Right lobe of liver (tissue), 6 donors: ENCODE data around the gene TTLL6. TPM values are rescaled to one million over a fixed set of nuclear protein-coding genes. Genes with fewer than 3 reads are reported as not detected.

Source experiments
- ATAC-seq, 4 donors: fragments of 200-7000 bp; cut with Tn5 transposase; one replicate each; pipeline ENCODE4 v1.9.1; 2020; ENCODE audit warnings: mild to moderate bottlenecking in 4 of 4, moderate library complexity in 4 of 4
- DNase-seq, 3 donors: peaks; one replicate each; pipeline ENCODE4 v3.0.0-alpha.2; 2020
- H3K27ac ChIP-seq, 3 donors: fragments of 200-600 bp; one replicate each; pipeline ENCODE4 v1.8.0; 2022
- H3K27me3 ChIP-seq, 2 donors: fragments of 200-600 bp; one replicate each; pipeline ENCODE4 v1.8.0; 2022
- H3K36me3 ChIP-seq, 4 donors: fragments of 200-600 bp; sonication (generic) in 1 of 4; one replicate each; pipeline versions ENCODE4 v1.5.1 to v1.8.0; 2017 to 2022; ENCODE audit warnings: control low read depth in 1 of 4
- H3K4me1 ChIP-seq, 4 donors: fragments of 200-600 bp; sonication (generic) in 1 of 4; one replicate each; pipeline versions ENCODE4 v1.5.1 to v1.8.0; 2017 to 2022; ENCODE audit warnings: control low read depth in 1 of 4
- H3K4me3 ChIP-seq, 3 donors: fragments of 200-600 bp; one replicate each; pipeline ENCODE4 v1.8.0; 2022
- H3K9me3 ChIP-seq, 4 donors: fragments of 200-600 bp; sonication (generic) in 1 of 4; one replicate each; pipeline versions ENCODE4 v1.5.1 to v1.8.0; 2017 to 2022; ENCODE audit warnings: control low read depth in 1 of 4
- POLR2A ChIP-seq: fragments of 450-650 bp; IDR thresholded peaks from one replicate; pipeline ENCODE4 v1.6.1; 2017; ENCODE audit warnings: antibody characterized with exemption, mild to moderate bottlenecking
- WGBS: methylation state at CpG from one replicate; pipeline ENCODE4 v1.1.6; 2018; ENCODE audit warnings: low coverage, low lambda C conversion rate; ENCODE audit not compliant: insufficient coverage; ENCODE audit errors: missing lambda C conversion rate; 5-methylcytosine and 5-hydroxymethylcytosine counted together
- intact Hi-C, 2 donors: fragments of 100-400 bp; cut with DNase I; formaldehyde crosslinking; loops; one replicate each; pipeline versions ENCODE4 v1.11.2 to v1.14.1; 2022
- total RNA-seq, 6 experiments: library from RNA; depleted of rRNA in 2 of 6; stranded (reverse); fragments of >200 nt in 2 of 6; fragmentation: NEBNext Ultra II Directional in 3 of 6; extraction: Animal tissue kit (Norgen Biotek cat#: 25700) in 3 of 6; gene quantifications; one replicate each; pipeline versions ENCODE4 v1.1.0 to v1.2.4, GENCODE V29; 2016 to 2023
- TF ChIP-seq, protein P1 (sequence below), 4 donors: fragments of 200-600 bp in 3 of 4; fragments of 450-650 bp in 1 of 4; IDR thresholded peaks; one replicate each; pipeline versions ENCODE4 v1.5.1 to v1.8.0; 2016 to 2022; ENCODE audit warnings: antibody characterized with exemption in 4 of 4, mild to moderate bottlenecking in 2 of 4
- donor health status: DM: no; HTN: yes; CAD: no.
- donor health status: DM: no; HTN: no; CAD: no.
- donor health status: DM: no; HTN: no; CAD: no.
- donor health status: DM: no; HTN: yes; CAD: no.
- donor health status: DM: no; HTN: yes; CAD: no.

TTLL6 gene
- total RNA-seq, 6 experiments from 2014 or later = 0.12 TPM; not detected in 5

DNA sequence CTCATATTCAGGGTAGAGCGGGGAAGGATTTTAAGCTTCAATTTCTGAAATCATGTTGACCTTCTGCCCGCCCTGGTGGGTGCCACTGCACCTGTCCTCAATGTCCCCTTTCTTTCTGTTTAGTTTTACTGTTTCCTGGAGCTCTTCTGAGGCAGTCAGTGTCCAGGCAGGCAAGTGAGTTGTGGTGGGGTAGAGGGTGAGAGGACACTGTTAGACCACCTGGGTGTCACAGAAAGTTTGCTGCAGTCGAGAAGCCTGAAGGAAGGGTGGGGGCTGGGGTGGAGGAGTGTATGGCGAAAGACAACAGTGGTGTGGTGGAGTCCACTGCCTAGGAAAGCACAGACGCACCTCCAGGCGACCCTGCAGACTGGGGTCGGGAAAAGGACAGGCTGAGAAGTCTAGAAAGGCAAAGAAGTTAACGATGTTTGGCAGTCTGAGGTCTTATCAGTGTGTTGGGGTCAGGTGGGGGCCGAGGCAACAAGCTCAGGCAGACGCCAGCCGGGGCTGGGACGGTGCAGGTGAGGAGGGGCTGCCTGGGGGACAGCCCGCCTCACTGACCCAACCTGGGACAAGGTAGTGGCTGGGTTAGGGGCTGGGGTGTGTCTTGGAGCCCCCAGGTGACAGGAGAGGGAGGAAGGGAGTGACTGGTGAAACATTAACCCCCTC lies 65.2 kb downstream of the TTLL6 start:
- Histone ChIP-seq H3K4me3 (no peak overlapping the region), H3K27me3 (peaks cover 20 to 71% of the 10 kb centered on the region in 2 donors), H3K36me3 (no peaks in the 10 kb centered on the region), H3K9me3 (no peaks in the 10 kb centered on the region), H3K4me1 (no peaks in the 10 kb centered on the region), H3K27ac (no peak overlapping the region)
- no peak for TF ChIP-seq POLR2A
- TF ChIP-seq, protein P1, sequence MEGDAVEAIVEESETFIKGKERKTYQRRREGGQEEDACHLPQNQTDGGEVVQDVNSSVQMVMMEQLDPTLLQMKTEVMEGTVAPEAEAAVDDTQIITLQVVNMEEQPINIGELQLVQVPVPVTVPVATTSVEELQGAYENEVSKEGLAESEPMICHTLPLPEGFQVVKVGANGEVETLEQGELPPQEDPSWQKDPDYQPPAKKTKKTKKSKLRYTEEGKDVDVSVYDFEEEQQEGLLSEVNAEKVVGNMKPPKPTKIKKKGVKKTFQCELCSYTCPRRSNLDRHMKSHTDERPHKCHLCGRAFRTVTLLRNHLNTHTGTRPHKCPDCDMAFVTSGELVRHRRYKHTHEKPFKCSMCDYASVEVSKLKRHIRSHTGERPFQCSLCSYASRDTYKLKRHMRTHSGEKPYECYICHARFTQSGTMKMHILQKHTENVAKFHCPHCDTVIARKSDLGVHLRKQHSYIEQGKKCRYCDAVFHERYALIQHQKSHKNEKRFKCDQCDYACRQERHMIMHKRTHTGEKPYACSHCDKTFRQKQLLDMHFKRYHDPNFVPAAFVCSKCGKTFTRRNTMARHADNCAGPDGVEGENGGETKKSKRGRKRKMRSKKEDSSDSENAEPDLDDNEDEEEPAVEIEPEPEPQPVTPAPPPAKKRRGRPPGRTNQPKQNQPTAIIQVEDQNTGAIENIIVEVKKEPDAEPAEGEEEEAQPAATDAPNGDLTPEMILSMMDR (IDR thresholded peaks at IDR 0.05) = no peak
- intact Hi-C loops = no loop called here
- DNase-seq (no peak), ATAC-seq (peak in 1 of 4 donors; percentile 25)
- WGBS = 5% methylated on average over 13 of the region's 13 CpGs

DNA sequence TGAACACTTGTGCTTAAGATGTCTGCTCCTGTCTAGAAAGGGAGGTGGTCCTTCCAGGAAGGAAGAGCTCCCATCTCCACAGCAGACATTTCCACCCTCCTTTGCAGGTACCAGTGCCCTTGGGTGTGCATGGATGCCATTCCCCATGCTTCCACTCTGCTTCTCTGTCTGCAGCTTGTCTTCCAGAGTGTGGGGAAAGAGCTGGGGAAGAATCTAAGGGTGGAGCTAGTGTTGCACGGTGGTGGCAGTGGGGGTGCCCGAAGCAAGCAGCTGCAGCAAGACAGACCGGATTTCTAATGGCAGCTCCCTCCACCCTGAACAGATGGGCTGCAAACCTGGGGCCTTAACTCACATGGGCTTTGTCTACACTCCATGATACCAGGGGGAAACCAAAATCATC lies 65.9 kb downstream of the TTLL6 start:
- intact Hi-C loops = no loop called here

DNA sequence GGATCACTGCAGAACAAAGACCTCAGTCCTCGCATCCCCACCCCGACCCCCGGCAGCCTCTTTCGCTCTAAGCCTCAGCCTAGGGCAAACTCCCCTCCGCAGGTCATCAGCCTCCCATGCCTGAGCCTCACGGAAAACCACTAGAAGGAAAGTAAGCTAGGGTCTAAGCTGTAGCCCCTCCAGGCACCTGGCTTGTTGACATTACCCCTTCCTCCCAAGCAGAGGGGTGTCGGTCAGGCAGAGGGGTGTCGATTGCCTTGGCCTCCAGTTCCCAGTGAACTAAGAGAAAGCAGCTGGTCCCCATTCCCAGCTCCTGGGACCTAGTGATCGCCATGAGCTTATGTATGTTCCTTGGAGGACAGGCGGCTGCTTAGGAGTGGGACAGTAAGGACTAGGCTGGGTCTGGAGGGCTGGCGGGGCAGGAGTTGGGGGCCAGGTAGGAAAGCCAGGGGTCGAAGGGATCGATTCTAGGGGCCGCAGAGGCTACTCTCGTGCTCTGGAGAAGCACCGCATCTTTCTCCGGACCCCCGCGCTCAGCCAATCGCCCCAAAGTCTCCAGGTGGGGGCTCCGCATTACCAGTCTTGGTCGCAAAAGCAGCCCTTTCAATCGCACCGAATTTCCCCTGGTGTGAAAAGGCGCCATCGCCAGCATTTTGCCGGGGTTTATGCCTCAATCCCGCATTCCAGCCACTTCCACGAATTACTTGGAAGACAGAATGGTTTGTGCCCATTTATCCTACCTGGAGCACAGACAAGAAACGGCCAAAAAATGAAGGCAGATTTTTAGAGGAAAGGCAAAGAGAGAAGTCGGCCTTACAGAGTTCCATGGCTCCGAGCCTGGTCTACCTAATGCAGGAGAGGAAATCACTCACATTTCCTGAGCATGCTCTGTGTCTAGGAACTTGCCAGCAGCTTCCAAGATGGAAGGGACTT lies 67.1 kb downstream of the TTLL6 start:
- H3K4me3 ChIP-seq = no peak overlapping the region
- DNase-seq = no peak
- no peaks in the 10 kb centered on the region for H3K36me3 ChIP-seq
- no peaks in the 10 kb centered on the region for H3K4me1 ChIP-seq
- no peak overlapping the region for H3K27ac ChIP-seq
- no peak for ATAC-seq
- intact Hi-C loops = no loop called here
- 5% methylated on average over 19 of the region's 32 CpGs for WGBS
- peaks cover 22 to 72% of the 10 kb centered on the region in 2 donors for H3K27me3 ChIP-seq
- TF ChIP-seq, protein P1 (IDR thresholded peaks at IDR 0.05) = no peak
- TF ChIP-seq POLR2A = no peak
- no peaks in the 10 kb centered on the region for H3K9me3 ChIP-seq

More for the DNA sequence above, 65.9 kb downstream of the TTLL6 start:
- H3K36me3 ChIP-seq = no peaks in the 10 kb centered on the region
- H3K4me1 ChIP-seq = no peaks in the 10 kb centered on the region
- no peak for TF ChIP-seq POLR2A
- TF ChIP-seq, protein P1 (IDR thresholded peaks at IDR 0.05) = no peak
- no peak for DNase-seq
- H3K4me3 ChIP-seq = no peak overlapping the region
- no peak for ATAC-seq
- peaks cover 22 to 72% of the 10 kb centered on the region in 2 donors for H3K27me3 ChIP-seq
- no peaks in the 10 kb centered on the region for H3K9me3 ChIP-seq
- H3K27ac ChIP-seq = no peak overlapping the region
- 0% methylated on average over 3 of the region's 3 CpGs for WGBS

DNA sequence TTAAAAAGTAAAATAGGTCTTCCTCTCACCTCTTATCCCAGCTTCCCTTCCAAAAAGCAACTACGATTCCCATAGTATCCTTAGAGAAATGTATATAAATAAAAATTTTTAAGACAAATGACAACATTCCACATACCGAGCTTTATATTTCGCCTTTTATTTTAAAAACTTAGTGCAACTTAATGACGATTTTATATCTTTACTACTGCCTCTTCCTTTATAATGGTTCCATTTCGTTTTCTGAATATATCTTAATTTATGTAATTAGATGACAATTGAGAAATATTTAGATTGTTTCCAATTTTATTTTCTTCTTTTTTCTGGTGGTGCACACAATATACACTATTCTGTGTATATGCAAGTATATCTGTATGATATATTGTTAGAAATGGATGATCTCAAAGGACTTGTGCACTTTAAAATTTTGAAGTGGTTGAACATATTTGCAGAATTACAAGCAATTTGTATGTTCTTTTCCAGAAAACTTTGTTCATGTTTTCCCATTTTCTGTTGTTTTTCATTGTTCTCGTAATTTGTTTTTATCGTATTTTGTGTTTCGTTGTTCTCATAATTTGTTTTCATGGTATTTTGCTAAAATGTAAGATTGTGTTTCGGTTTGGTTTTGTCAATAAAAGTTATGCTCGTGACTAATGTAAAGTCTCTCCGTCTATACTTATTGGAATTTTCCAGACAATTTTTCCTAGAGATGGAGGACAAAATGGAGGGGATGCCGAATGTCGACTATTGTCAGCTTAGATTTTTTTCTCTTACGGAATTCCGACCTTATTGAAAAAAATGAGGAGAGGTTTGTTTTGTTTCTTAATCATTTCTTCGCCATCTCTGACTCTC lies 68.1 kb downstream of the TTLL6 start:
- H3K27ac ChIP-seq = no peak overlapping the region
- no peaks in the 10 kb centered on the region for H3K36me3 ChIP-seq
- H3K9me3 ChIP-seq = no peaks in the 10 kb centered on the region
- DNase-seq (no peak), ATAC-seq (no peak)
- 20% methylated on average over 16 of the region's 16 CpGs for WGBS
- H3K4me1 ChIP-seq = no peaks in the 10 kb centered on the region
- no peak for TF ChIP-seq POLR2A
- TF ChIP-seq, protein P1 (IDR thresholded peaks at IDR 0.05) = no peak
- intact Hi-C loops = no loop called here
- no peak overlapping the region for H3K4me3 ChIP-seq
- peaks cover 22 to 64% of the 10 kb centered on the region in 2 donors for H3K27me3 ChIP-seq
